Activated naive CD8-positive, alpha-beta T cell treated with anti-CD3 and anti-CD28 coated beads, Interleukin-2, amount 10 ng/mL, durations not matched to agents 7 days and 5 days (primary cell): Measurements from ENCODE around the gene SH3D21. TPM values are rescaled to one million over a fixed set of nuclear protein-coding genes. Genes with fewer than 3 reads are reported as not detected.

Source experiments
- ATAC-seq: fragments of 150-1000 bp; cut with Tn5 transposase; one replicate; pipeline ENCODE4 v1.10.0; 2021; ENCODE audit warnings: low read depth, moderate library complexity
- POLR2A ChIA-PET: fragments of 350-600 bp; sonication (Branson Sonifier 250); formaldehyde crosslinking; loops from one replicate; lab custom pipeline; 2021; ENCODE audit warnings: antibody characterized with exemption; lab: Charles Lee
- DNase-seq: peaks from one replicate; pipeline ENCODE4 v3.0.0; 2021
- H3K27ac Mint-ChIP-seq: one replicate; pipeline ENCODE4 v1.8.0; 2022; ENCODE audit warnings: mild to moderate bottlenecking, mixed read lengths
- H3K27me3 Mint-ChIP-seq: one replicate; pipeline ENCODE4 v1.8.0; 2022; ENCODE audit warnings: mild to moderate bottlenecking, moderate library complexity, mixed read lengths
- H3K36me3 Mint-ChIP-seq: one replicate; pipeline ENCODE4 v1.8.0; 2021; ENCODE audit warnings: mild to moderate bottlenecking, mixed read lengths
- H3K4me1 Mint-ChIP-seq: one replicate; pipeline ENCODE4 v1.8.0; 2021; ENCODE audit warnings: mixed read lengths
- H3K4me3 Mint-ChIP-seq: one replicate; pipeline ENCODE4 v1.8.0; 2022; ENCODE audit warnings: mild to moderate bottlenecking, moderate library complexity, mixed read lengths
- H3K9me3 Mint-ChIP-seq: one replicate; pipeline ENCODE4 v1.8.0; 2021; ENCODE audit warnings: mixed read lengths
- total RNA-seq, 2 experiments: library from RNA; stranded (reverse); gene quantifications; one replicate each; pipeline ENCODE4 v1.2.3, GENCODE V29; 2021

Gene SH3D21
- total RNA-seq, 2 experiments from 2014 or later: 24.9 to 26.5 TPM

- Mint-ChIP-seq H3K27ac (no peak overlapping the region), H3K9me3 (no peaks in the 10 kb centered on the region), H3K36me3 (no peaks in the 10 kb centered on the region), H3K4me1 (peaks cover 38% of the 10 kb centered on the region), H3K4me3 (no peak overlapping the region), H3K27me3 (peaks cover 18% of the 10 kb centered on the region)
- POLR2A ChIA-PET: interaction anchor here (0.9 kb wide), 1 partner anchor 10 kb away, joined by 4 read pairs; no protein-coding TSS in a partner anchor
- no peak for DNase-seq
- peak; percentile 23 for ATAC-seq
These were observed 21.4 kb downstream of the SH3D21 start for GRCh38 chr1:36327421-36328087.

- H3K4me1 Mint-ChIP-seq: peaks cover 38% of the 10 kb centered on the region
- H3K4me3 Mint-ChIP-seq: no peak overlapping the region
These were observed 21.9 kb downstream of the SH3D21 start for GRCh38 chr1:36328088-36328480.

GRCh38 chr1:36328713-36329112 lies 22.5 kb downstream of the SH3D21 start:
- Mint-ChIP-seq H3K9me3 (no peaks in the 10 kb centered on the region), H3K27me3 (peaks cover 20% of the 10 kb centered on the region), H3K4me3 (no peak overlapping the region), H3K27ac (no peak overlapping the region), H3K4me1 (peaks cover 38% of the 10 kb centered on the region), H3K36me3 (no peaks in the 10 kb centered on the region)
- POLR2A ChIA-PET: no interaction called here
- no peak for DNase-seq
- ATAC-seq: no peak

More at GRCh38 chr1:36328088-36328480, 21.9 kb downstream of the SH3D21 start:
- Mint-ChIP-seq H3K9me3 (no peaks in the 10 kb centered on the region), H3K27ac (peak overlapping the region; percentile 44), H3K27me3 (peaks cover 20% of the 10 kb centered on the region), H3K36me3 (no peaks in the 10 kb centered on the region)
- no peak for DNase-seq
- POLR2A ChIA-PET: no interaction called here
- no peak for ATAC-seq

GRCh38 chr1:36329817-36330216 lies 23.6 kb downstream of the SH3D21 start:
- H3K27ac Mint-ChIP-seq: no peak overlapping the region
- H3K4me1 Mint-ChIP-seq: peaks cover 28% of the 10 kb centered on the region
- H3K36me3 Mint-ChIP-seq: no peaks in the 10 kb centered on the region
- DNase-seq (no peak), ATAC-seq (no peak)
- H3K4me3 Mint-ChIP-seq: no peak overlapping the region
- POLR2A ChIA-PET: no interaction called here
- H3K9me3 Mint-ChIP-seq: no peaks in the 10 kb centered on the region
- H3K27me3 Mint-ChIP-seq: peaks cover 20% of the 10 kb centered on the region

GRCh38 chr1:36330940-36331339 lies 24.8 kb downstream of the SH3D21 start:
- Mint-ChIP-seq H3K27ac (no peak overlapping the region), H3K4me1 (peaks cover 26% of the 10 kb centered on the region), H3K27me3 (peaks cover 18% of the 10 kb centered on the region), H3K4me3 (no peak overlapping the region), H3K9me3 (no peaks in the 10 kb centered on the region), H3K36me3 (no peaks in the 10 kb centered on the region)
- DNase-seq (no peak), ATAC-seq (no peak)
- POLR2A ChIA-PET: no interaction called here

GRCh38 chr1:36337830-36338229 lies 31.7 kb downstream of the SH3D21 start:
- peak overlapping the region; percentile 64 for H3K27ac Mint-ChIP-seq
- no peaks in the 10 kb centered on the region for H3K9me3 Mint-ChIP-seq
- H3K36me3 Mint-ChIP-seq: peaks cover 2% of the 10 kb centered on the region
- H3K27me3 Mint-ChIP-seq: peaks cover under 1% of the 10 kb centered on the region
- peaks cover 22% of the 10 kb centered on the region for H3K4me1 Mint-ChIP-seq
- no peak for ATAC-seq
- POLR2A ChIA-PET: interaction anchor here (1.0 kb wide), 1 partner anchor 11 kb away, joined by 4 read pairs; no protein-coding TSS in a partner anchor
- no peak overlapping the region for H3K4me3 Mint-ChIP-seq
- no peak for DNase-seq

- H3K4me1 Mint-ChIP-seq: peaks cover 22% of the 10 kb centered on the region
- DNase-seq (no peak), ATAC-seq (no peak)
- H3K27ac Mint-ChIP-seq: no peak overlapping the region
- H3K4me3 Mint-ChIP-seq: no peak overlapping the region
- H3K36me3 Mint-ChIP-seq: peaks cover 2% of the 10 kb centered on the region
- H3K27me3 Mint-ChIP-seq: no peaks in the 10 kb centered on the region
- H3K9me3 Mint-ChIP-seq: no peaks in the 10 kb centered on the region
- POLR2A ChIA-PET: no interaction called here
These were observed 33.0 kb downstream of the SH3D21 start for GRCh38 chr1:36339215-36339614.

GRCh38 chr1:36339615-36340014 lies 33.4 kb downstream of the SH3D21 start:
- Mint-ChIP-seq H3K27ac (no peak overlapping the region), H3K4me3 (no peak overlapping the region), H3K4me1 (peaks cover 22% of the 10 kb centered on the region), H3K27me3 (no peaks in the 10 kb centered on the region), H3K36me3 (peaks cover 2% of the 10 kb centered on the region), H3K9me3 (no peaks in the 10 kb centered on the region)
- POLR2A ChIA-PET: no interaction called here
- DNase-seq: no peak
- no peak for ATAC-seq

GRCh38 chr1:36341626-36342320 lies 35.6 kb downstream of the SH3D21 start:
- DNase-seq (no peak), ATAC-seq (no peak)
- Mint-ChIP-seq H3K9me3 (no peaks in the 10 kb centered on the region), H3K27me3 (no peaks in the 10 kb centered on the region), H3K27ac (no peak overlapping the region), H3K4me3 (no peak overlapping the region), H3K4me1 (peaks cover 22% of the 10 kb centered on the region), H3K36me3 (peaks cover 4% of the 10 kb centered on the region)
- POLR2A ChIA-PET: interaction anchor here (0.9 to 1.5 kb wide), 3 partner anchors 19 to 43 kb away, joined by 3 to 5 read pairs (median 3); no protein-coding TSS in a partner anchor

GRCh38 chr1:36342426-36343185 lies 36.4 kb downstream of the SH3D21 start:
- POLR2A ChIA-PET: interaction anchor here (0.8 to 1.5 kb wide), 4 partner anchors 18 to 118 kb away, joined by 3 to 5 read pairs (median 3); partner anchors contain the start of gene THRAP3
- H3K36me3 Mint-ChIP-seq: peaks cover 4% of the 10 kb centered on the region
- no peak overlapping the region for H3K4me3 Mint-ChIP-seq
- peaks cover 20% of the 10 kb centered on the region for H3K4me1 Mint-ChIP-seq
- ATAC-seq (peak; percentile 72), DNase-seq (peak; percentile 63)
- no peaks in the 10 kb centered on the region for H3K27me3 Mint-ChIP-seq
- no peaks in the 10 kb centered on the region for H3K9me3 Mint-ChIP-seq
- H3K27ac Mint-ChIP-seq: peak overlapping the region; percentile 72

- Mint-ChIP-seq H3K4me1 (peaks cover 10% of the 10 kb centered on the region), H3K36me3 (peaks cover 10% of the 10 kb centered on the region), H3K9me3 (no peaks in the 10 kb centered on the region), H3K4me3 (no peak overlapping the region), H3K27me3 (no peaks in the 10 kb centered on the region), H3K27ac (no peak overlapping the region)
- DNase-seq: no peak
- POLR2A ChIA-PET: interaction anchor here (0.6 to 1.5 kb wide), 2 partner anchors 10 to 26 kb away, joined by 3 to 5 read pairs; no protein-coding TSS in a partner anchor
- ATAC-seq: no peak
These were observed 37.7 kb downstream of the SH3D21 start for GRCh38 chr1:36343651-36344394.

GRCh38 chr1:36344395-36344680 lies 38.2 kb downstream of the SH3D21 start:
- Mint-ChIP-seq H3K4me1 (peaks cover 5% of the 10 kb centered on the region), H3K9me3 (no peaks in the 10 kb centered on the region), H3K27ac (no peak overlapping the region), H3K4me3 (no peak overlapping the region), H3K36me3 (peaks cover 10% of the 10 kb centered on the region), H3K27me3 (no peaks in the 10 kb centered on the region)
- no peak for DNase-seq
- no peak for ATAC-seq
- POLR2A ChIA-PET: no interaction called here

GRCh38 chr1:36345353-36345752 lies 39.2 kb downstream of the SH3D21 start:
- DNase-seq: no peak
- H3K36me3 Mint-ChIP-seq: peaks cover 10% of the 10 kb centered on the region
- no peaks in the 10 kb centered on the region for H3K27me3 Mint-ChIP-seq
- H3K27ac Mint-ChIP-seq: no peak overlapping the region
- POLR2A ChIA-PET: interaction anchor here (0.8 kb wide), 1 partner anchor 105 kb away, joined by 3 read pairs; the partner anchor contains the start of gene OSCP1
- peaks cover 4% of the 10 kb centered on the region for H3K4me1 Mint-ChIP-seq
- no peaks in the 10 kb centered on the region for H3K9me3 Mint-ChIP-seq
- H3K4me3 Mint-ChIP-seq: no peak overlapping the region
- ATAC-seq: no peak
